A673 (cell line): ENCODE measurements around the gene IRAG1. TPM values are rescaled to one million over a fixed set of nuclear protein-coding genes. Genes with fewer than 3 reads are reported as not detected.
A peak's percentile ranks its signal among the peaks of the same experiment; 100 is the strongest.

Source experiments
- BruUV-seq: library from RNA; stranded (reverse); fragments of 400-500 nt; replicated peaks from 2 replicates; lab custom pipeline; 2021; lab: Mats Ljungman, UMichigan
- CTCF ChIA-PET: fragments of 300-600 bp; sonication (Branson Sonifier 250); formaldehyde crosslinking; loops from one replicate; lab custom pipeline; 2022; ENCODE audit warnings: antibody characterized with exemption; lab: Charles Lee
- POLR2A ChIA-PET: fragments of 300-600 bp; sonication (Branson Sonifier 250); formaldehyde crosslinking; loops from one replicate; lab custom pipeline; 2022; ENCODE audit warnings: antibody characterized with exemption; ENCODE audit not compliant: low non-redundant PET; lab: Charles Lee
- DNase-seq: peaks from one replicate; pipeline ENCODE4 v3.0.0-alpha.2; 2015; ENCODE audit warnings: low spot score
- H3K27ac ChIP-seq: fragments of 200-600 bp; sonication (generic); 2 replicates; pipeline ENCODE4 v1.5.1; 2016; ENCODE audit warnings: mixed run types, low read depth, mild to moderate bottlenecking, mixed read lengths, antibody characterized with exemption, low read length; ENCODE audit not compliant: poor library complexity, severe bottlenecking
- H3K27me3 ChIP-seq: fragments of 200-600 bp; sonication (generic); replicated peaks from 2 replicates; pipeline ENCODE4 v1.6.1; 2017; ENCODE audit warnings: mixed run types, low read depth, mild to moderate bottlenecking, mixed read lengths, antibody characterized with exemption, low read length; ENCODE audit not compliant: insufficient read depth, poor library complexity
- H3K36me3 ChIP-seq: fragments of 200-600 bp; sonication (generic); 2 replicates; pipeline ENCODE4 v1.6.1; 2016; ENCODE audit warnings: mixed run types, mild to moderate bottlenecking, mixed read lengths, antibody characterized with exemption, low read length; ENCODE audit not compliant: insufficient read depth, poor library complexity, severe bottlenecking
- H3K4me1 ChIP-seq: fragments of 200-600 bp; sonication (generic); 2 replicates; pipeline ENCODE4 v1.6.1; 2017; ENCODE audit warnings: mixed run types, mild to moderate bottlenecking, mixed read lengths, antibody characterized with exemption, low read length; ENCODE audit not compliant: insufficient read depth, poor library complexity, severe bottlenecking
- H3K4me3 ChIP-seq: fragments of 200-600 bp; sonication (generic); 2 replicates; pipeline ENCODE4 v1.5.1; 2016; ENCODE audit warnings: low read depth, mixed run types, mild to moderate bottlenecking, mixed read lengths, low read length; ENCODE audit not compliant: poor library complexity, severe bottlenecking
- H3K9me3 ChIP-seq: fragments of 200-600 bp; sonication (generic); 2 replicates; pipeline ENCODE4 v1.6.1; 2016; ENCODE audit warnings: mixed run types, low read depth, mild to moderate bottlenecking, mixed read lengths, antibody characterized with exemption, low read length; ENCODE audit not compliant: poor library complexity, severe bottlenecking
- CTCF ChIP-seq: fragments of 300-800, 200-600 bp; sonication (generic); conservative IDR thresholded peaks from 2 replicates; pipeline ENCODE4 v1.5.1; 2017; ENCODE audit warnings: low read depth, mild to moderate bottlenecking, antibody characterized with exemption, low read length, moderate library complexity, mixed read lengths
- EZH2 ChIP-seq: fragments of 200-600 bp; sonication (generic); IDR thresholded peaks from 2 replicates; pipeline ENCODE4 v1.6.1; 2017; ENCODE audit warnings: borderline replicate concordance, low read depth, mild to moderate bottlenecking, mixed read lengths, antibody characterized with exemption, low read length; ENCODE audit not compliant: poor library complexity, severe bottlenecking
- intact Hi-C: fragments of 100-400 bp; cut with micrococcal nuclease; formaldehyde crosslinking; loops from one replicate; pipeline ENCODE4 v1.10.0; 2022; ENCODE audit not compliant: unreplicated experiment
- total RNA-seq: library from RNA; stranded (reverse); gene quantifications from 2 replicates; pipeline ENCODE4 v1.2.3, GENCODE V29; 2021

Gene IRAG1
- total RNA-seq, 1 experiment from 2014 or later: 0.26 TPM

- POLR2A ChIA-PET: no interaction called here
- intact Hi-C loops: loop anchor here (5.0 kb wide), 1 partner anchor 59 kb away; no protein-coding TSS in a partner anchor
- H3K27ac ChIP-seq: no peak overlapping the region
- BruUV-seq: no TSS peak
- TF ChIP-seq CTCF: no peak
- H3K9me3 ChIP-seq: no peaks in the 10 kb centered on the region
- CTCF ChIA-PET: no interaction called here
- no peaks in the 10 kb centered on the region for H3K36me3 ChIP-seq
- H3K4me3 ChIP-seq: no peak overlapping the region
- peaks cover 30% of the 10 kb centered on the region for H3K4me1 ChIP-seq
- DNase-seq: no peak
- no peaks in the 10 kb centered on the region for H3K27me3 ChIP-seq
These were observed 32.3 kb upstream of the IRAG1 start for GRCh38 chr11:10725907-10726253.

- Histone ChIP-seq H3K9me3 (no peaks in the 10 kb centered on the region), H3K27ac (no peak overlapping the region), H3K27me3 (no peaks in the 10 kb centered on the region), H3K4me3 (no peak overlapping the region), H3K4me1 (peaks cover 30% of the 10 kb centered on the region), H3K36me3 (no peaks in the 10 kb centered on the region)
- POLR2A ChIA-PET: no interaction called here
- no TSS peak for BruUV-seq
- TF ChIP-seq CTCF: no peak
- no peak for TF ChIP-seq EZH2
- intact Hi-C loops: loop anchor here (5.0 kb wide), 1 partner anchor 58 kb away; no protein-coding TSS in a partner anchor
- CTCF ChIA-PET: no interaction called here
- peak; percentile 57 for DNase-seq
These were observed 31.8 kb upstream of the IRAG1 start for GRCh38 chr11:10725114-10725906.

GRCh38 chr11:10722307-10722706, 28.8 kb upstream of the IRAG1 start:
- H3K4me3 ChIP-seq: no peak overlapping the region
- ChIA-PET POLR2A (no interaction called here), CTCF (no interaction called here)
- H3K9me3 ChIP-seq: no peaks in the 10 kb centered on the region
- H3K27me3 ChIP-seq: no peaks in the 10 kb centered on the region
- H3K36me3 ChIP-seq: no peaks in the 10 kb centered on the region
- no peak overlapping the region for H3K27ac ChIP-seq
- H3K4me1 ChIP-seq: peaks cover 7% of the 10 kb centered on the region
- TF ChIP-seq EZH2: no peak
- no peak for TF ChIP-seq CTCF
- DNase-seq: no peak
- BruUV-seq: no TSS peak
- intact Hi-C loops: no loop called here
